HG03354 (cell line): ENCODE results near the gene SCN1A.
"Not testable (repeated sequence)": the region's sequence is repeated elsewhere in the genome, so short reads cannot be mapped to it uniquely, and the experiment has no call there.

Experiments used
- ATAC-seq: cut with Tn5 transposase; IDR thresholded peaks from one replicate; pipeline ENCODE4 v1.9.1; 2021; ENCODE audit warnings: mild to moderate bottlenecking; ENCODE audit not compliant: unreplicated experiment, poor library complexity, severe bottlenecking

Gene SCN1A

DNA sequence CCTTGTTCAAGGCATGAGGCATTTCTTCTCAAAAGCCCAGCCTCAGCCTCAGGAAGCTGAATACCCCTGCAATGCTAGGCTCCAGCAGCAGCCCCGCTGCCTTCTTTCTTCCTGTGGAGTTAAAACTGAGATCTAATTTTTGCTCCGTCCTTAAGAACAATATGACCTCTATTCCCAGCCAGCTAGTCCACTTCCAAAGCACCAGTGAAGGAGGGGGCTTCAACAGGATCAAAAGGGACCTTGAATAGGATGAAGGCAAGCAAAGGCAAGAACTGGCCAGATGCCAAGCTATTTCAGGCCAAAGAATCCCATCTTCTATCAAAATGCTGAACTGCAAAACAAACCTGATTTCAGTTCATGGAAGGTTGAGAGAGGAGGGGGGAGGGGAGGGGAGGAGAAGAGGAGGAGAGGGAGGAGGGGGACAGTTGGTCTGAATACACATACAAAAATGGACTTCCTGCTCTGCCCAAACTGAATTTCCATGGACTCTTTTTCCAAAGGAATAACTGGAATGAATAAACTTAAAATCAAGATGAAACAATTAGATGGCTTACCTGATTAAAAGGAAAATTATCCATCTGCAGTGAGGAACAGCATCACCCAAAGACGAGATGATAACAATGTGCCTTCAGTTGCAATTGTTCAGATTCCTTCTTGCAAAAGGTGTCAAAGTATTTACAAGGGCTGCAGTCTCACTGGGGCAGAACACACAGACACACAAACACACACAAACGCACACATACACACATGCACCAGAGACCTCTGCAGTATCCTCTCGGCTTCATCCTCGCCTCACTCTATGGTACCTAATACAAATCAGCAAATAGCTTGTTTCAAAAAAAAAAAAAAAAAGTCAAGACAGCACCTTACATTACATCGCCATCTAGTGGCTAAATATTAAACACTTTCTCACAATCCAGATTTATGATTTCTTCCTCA, at the start of gene SCN1A:
SCN1A (minus strand) TSS at position 804 of the 939 bp plus-strand sequence. CDS start 54,399 bp downstream, outside the sequence.
- peak; percentile 70 for ATAC-seq

DNA sequence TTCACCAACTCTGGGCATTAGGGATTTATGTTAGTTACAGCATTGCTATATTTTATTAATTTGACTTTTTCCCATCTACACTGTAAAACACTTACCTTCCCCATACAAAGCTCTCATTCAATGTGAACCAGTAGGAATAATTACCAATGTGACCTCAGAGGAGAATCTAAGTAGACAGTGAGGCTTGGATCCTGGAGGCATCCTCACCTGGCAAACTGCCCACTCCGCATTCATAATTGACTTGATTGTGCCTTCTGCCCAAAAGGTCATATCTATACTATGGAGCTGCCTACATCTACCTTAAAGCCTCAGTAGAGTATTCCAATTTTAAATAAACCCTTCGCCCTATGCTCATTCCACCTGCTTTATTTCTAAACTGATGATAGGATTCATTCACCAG, 45.4 kb upstream of the SCN1A start:
- no peak for ATAC-seq

DNA sequence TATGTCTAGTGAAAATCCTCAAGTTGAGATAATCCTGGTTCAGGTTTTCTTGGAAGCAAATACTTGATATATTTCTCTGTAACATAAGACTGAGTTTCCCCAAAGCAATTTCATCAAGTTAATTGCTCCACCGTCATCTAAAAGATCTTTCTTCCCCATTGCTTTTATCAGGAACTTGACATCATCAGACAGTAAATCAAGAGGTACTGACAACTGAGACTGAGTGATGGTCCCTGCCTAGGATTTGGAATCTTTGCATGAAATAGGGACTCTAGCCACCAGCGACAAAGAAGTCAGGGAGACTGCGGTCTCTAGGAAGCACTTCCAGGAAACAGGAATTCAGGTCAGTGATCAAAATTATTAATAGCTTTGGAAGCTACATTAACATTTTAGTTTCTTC, 43.4 kb upstream of the SCN1A start:
- ATAC-seq: no peak

DNA sequence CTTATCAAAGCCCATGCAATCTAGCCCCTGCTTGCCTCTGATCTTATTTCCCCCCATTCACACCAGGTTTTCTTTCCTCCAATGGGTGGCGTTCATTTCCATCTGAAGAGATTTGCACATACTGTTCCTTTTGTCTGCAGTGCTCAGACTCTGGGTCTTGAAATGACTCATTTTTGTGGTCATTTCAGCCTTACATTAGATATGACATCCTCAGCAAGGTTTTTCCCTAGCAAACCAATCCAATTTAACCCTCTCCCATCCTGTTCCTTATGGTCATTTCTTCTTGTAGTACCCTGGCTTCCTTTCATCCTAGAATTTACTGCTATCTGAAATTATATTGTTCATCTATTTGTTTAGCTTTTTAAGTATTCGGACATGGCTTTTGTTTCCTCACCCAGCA, 42.5 kb upstream of the SCN1A start:
- ATAC-seq: peak; percentile 75

DNA sequence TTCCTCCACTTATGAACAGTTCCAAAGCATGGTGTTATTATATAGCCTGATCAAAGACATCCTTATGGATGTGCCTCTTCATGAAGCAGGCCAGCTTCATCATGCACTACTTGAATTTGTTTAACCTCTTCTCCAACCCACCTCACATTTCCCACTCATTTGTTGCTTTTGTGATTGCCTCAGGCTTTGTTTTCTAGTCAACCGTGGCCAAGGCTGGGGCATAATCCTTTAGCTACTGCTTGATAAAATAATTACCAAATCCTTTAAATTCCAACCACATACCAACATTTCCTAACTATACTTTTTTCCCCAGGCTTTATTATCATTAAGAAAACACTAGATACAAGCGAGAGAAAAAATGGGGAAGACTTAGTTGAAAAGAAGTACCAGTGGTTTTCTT, 39.6 kb upstream of the SCN1A start:
- no peak for ATAC-seq

DNA sequence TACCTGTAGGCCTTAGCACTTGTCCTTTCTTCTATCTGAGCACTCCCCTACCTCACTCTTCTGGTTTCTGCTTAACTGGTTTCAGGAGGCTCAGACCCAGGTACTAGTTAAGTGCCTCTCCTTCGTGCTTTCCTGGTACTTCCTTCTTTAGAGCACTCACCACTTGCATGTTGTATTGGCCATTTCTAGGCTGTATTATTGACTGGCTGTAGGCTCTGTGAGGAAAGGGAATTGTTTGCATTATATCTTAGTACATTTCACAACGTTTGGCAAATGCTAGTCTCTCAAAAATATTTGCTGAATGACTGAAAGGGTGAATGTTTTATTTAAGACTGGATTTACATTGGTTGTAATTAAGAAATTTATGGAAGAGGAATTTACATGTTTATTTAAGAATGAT, 36.0 kb upstream of the SCN1A start:
- ATAC-seq: no peak

DNA sequence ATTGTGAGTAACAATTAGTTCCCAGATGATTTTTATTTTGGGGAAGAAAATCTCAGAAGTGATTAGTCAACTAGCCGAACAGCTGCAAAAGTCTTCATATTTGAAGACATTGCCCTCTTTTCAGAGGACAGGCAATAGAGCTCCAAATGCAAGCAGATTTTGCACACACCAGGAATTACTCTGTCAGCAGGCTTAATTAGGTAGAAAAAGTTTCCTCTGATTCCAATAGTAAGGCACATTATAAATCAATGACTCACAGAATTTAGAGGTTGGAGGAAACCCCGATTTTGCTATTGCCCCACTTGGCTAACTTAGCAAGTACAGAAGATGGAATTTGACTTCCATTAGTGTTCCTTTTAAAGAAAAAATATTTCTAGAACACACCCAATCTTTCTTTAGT, 30.7 kb upstream of the SCN1A start:
- no peak for ATAC-seq

DNA sequence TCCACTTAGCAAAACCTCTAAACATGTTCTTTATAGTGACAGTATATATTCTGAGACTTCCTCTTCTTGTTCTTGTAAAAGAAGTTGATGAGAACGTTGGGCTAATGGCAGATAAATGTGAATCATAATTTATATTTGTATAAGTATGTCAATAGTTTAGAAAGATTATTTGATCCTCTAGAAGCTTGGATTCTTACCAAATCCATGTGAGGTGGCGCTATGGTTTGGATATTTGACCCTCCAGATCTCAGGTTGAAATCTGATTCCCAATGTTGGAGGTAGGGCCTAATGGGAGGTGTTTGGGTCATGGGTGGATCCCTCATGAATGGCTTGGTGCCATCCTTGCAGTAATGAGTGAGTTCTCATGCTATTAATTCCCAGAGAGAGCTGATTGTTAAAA, 29.8 kb upstream of the SCN1A start:
- no peak for ATAC-seq

DNA sequence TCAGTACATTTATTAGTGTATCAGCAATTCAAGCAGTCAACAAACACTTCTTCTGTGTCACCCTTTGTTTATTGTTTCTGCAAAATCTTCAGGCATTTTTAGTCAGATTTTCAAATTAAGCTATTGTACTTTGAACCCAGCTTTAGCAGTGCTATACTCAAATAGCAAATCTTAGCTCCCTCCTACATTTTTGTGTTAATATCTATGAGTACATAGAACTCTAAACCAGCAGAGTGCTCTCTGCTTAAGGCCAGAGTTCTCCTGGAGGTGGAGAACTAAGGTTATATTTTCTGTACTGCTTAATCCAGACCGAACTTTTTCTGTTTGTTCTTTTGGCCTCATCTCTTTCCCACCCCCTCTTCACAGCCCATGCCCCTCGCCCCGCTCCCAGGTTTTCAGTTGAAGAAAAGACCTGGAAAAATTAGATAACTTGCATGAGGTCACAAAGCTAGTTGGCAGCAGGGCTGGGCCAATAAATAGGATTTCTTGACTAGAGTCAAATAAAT, 29.2 kb upstream of the SCN1A start:
- no peak for ATAC-seq

DNA sequence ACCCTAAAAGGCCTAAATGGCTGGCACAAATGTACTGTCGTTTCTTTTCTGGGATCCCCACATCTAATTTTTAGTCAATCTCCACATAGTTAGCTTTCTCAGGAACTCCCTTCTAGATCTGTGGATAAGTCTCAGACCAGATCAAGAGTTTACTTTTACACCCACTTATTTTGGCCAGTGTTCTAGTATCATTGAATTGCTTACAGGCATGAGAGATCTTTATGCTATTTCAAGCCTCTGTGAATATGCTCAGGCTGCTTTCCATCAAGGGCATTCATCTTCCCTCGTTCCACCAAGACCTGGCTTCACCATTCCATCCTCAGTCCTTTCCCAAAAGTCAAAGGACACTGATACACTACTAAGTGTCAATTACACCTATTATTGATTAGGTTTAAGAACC, 27.8 kb upstream of the SCN1A start:
- ATAC-seq: no peak

DNA sequence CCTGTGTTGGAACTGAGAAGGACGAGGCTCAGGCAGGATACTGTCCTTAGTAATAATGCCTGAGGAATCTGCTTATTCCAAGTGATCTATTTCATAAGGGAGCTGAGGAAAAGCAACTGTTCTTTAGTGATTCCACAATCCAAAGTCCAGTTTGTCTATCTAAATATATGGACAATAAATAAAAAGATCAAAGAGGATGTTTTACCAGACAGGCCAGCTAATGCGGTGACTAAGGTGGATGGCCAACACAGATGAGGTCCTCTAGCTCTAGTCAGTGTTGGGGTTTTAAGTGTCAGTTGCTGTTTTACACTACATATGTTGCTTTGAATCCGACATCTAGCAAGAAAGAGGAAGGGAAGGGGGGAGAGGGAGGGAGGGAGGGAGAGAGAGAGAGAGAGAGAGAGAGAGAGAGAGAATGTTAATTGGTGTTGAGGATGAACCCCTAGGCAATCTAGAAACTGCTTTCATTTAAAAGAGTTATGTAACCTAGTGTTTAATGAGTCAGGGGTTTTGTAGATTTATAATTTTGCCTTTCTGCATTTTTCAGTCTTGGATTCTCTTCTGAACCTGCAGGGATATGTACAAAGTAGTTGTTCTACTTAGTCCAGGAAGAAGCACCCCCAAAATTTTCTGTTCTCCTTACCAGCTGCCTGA, 27.0 kb upstream of the SCN1A start:
- no peak for ATAC-seq

DNA sequence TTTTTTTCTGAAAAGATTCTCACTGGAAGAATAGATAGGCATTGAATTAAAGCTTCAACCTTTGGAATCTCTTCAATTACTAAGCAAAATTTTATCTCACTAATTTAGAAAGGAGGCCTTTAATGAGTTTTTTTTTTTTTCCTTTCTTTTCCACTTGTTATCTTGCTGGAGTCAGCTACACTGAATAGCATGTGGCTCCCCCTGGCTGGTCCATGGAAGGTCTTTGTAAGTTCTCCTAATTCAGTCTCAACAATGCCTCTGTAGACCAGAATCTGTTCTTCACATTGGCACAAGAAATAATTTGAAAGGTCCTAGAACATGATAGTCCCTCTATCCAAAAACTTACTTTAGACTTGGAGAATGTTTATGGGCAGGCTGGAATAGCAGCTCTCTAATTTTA, 24.2 kb upstream of the SCN1A start:
- no peak for ATAC-seq

DNA sequence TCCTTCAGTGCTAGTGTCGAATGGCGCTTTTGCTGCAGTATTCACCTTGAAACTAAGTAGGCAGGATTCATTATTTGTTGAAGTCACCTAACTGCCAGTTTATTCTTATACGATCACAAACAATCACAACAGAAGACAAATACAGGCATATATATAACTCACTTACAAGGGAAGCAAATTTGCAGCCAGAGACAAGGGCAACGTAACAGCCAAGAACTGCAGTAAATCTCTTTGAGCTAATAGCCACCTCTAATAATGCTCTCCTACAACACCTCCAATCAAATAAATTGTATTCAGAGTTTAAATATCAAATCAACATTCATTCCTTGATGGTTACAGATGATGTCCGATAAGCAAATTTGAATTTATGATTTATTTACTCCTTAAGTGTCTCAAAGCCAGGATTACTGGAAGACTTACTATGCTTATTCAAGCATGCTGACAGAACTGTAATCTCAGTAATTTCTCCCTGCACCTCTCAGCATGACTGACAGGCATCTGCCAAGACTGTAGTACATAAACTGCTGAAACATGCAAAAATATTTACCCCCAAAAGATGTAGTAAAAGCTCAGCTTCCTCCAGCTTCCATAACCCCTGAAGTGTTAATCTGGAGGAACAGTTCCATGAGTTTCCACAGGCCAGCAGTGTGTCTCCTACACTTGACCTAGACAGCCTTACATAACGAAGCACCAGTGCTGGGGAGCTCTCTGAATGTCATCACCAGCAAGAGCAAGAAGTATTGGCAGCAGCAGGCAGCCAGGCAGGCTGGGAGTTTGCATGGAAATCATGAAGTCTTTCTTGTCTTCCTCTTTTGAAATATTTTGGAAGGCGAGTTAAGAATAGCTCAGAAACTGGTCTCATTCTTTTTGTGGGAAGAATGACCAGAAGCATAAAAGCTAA, 20.9 kb upstream of the SCN1A start:
- ATAC-seq: no peak

DNA sequence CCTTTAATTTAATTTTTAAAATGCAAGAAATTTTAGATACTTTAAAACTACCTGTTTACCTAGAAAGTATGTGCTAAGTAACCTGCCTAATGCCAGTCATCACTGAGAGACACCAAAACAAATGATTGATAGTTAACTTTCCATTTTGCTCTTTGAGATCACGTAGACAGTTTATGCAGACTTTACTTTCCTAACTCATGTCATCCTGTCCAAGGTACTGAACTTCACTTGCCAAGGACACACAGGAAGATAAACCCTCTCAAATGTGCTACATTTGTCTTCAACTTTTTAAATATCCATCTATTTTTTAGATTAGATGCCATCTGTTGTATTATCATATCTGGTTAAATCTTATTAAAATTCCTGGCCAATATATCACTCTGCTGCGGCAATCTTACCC, 20.1 kb upstream of the SCN1A start:
- no peak for ATAC-seq

DNA sequence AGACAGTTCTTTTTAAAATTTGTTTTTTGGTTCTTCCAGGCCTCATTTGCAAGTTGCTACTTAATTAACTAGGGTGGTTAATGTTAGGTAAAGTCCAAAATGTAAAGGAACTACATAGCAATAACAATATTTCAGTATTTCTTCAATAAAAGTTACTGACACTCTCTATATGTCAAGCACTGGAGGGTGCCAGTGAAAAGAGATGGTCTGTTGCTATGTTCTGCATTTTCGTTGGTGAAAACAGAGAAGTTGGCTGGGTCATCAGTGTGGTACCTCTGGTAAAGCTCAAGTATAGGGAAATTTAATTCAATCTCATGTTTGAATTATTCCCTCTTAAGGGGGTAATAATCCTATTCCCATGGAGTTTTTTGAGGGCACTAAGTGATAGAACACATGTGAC, 16.3 kb upstream of the SCN1A start:
- ATAC-seq: no peak

DNA sequence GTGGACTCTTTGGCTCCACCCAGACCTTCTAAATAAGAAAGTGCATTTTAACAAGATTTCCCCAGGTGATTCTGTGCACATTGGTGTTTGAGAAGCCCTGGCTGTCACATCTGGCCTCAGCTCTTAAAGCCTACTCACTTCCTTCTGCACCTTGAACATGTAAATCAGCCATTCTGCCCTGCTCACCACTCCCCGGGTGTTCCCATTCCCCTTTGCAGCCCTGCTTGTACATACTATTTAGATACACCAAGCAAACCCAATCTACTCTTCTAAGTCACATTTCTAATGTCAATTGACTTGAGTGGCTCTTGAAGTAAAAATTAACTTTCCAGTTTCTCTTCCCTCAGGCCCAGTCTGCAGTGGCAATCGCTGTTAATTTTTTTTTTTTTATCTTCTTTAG, 13.1 kb upstream of the SCN1A start:
- no peak for ATAC-seq

DNA sequence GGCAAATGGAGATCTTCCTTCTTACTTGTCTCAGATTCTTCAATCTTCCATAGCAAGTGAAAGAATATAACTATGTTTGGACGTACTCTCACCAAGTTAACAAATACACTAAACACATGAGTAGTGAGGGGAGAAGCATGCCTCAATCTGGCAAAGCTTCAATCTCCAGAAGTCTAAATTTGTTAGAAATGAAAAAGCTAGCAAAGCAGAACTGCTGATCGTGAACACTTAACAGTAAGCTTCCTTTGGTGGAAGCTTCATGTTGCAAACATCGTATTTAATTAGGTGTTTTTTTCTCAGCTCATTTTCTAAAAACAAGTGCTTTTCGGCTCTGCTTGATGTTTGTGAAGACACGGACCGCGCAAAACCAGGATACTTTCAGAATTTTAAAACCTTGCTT, 12.7 kb upstream of the SCN1A start:
- no peak for ATAC-seq

DNA sequence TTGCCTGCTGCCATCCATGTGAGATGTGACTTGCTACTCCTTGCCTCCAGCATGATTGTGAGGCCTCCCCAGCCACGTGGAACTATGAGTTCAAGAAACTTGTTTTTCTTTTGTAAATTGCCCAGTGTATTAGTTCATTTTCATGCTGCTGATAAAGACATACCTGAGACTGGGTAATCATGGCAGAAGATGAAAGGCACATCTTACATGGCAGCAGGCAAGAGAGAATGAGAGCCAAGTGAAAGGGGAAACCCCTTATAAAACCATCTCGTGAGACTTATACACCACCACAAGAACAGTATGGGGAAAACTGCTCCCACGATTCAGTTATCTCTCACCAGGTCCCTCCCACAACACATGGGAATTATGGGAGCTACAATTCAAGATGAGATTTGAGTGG, 11.7 kb upstream of the SCN1A start:
- ATAC-seq: not testable (repeated sequence)

DNA sequence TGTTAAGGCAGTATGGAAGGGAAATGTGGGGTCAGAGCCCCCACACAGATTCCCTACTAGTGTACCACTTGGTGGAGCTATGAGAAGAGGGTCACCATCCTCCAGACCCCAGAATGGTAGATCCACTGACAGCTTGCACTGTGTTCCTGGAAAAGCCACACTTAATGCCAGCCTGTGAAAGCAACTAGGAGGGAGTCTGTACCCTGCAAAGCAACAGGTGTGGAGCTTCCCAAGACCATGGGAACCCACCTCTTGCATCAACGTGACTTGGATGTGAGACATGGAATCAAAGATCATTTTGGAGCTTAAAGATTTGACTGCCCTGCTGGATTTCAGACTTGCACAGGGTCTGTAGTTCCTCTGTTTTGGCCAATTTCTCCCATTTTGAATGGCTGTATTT, 10.8 kb upstream of the SCN1A start:
- ATAC-seq: no peak

DNA sequence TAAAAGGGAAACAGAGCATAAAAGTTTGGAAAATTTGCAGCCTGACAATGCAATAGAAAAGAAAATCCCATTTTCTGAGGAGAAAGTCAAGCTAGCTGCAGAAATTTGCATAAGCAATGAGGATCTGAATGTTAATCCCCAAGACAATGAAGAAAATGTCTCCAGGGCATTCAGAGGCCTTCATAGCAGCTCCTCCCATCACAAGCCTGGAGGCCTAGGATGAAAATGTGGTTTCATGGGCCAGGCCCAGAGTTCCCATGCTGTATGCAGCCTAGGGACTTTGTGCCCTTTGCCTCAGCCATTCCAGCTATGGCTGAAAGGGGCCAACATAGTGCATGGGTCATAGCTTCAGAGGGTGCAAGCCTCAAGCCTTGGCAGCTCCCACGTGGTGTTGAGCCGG, 10.3 kb upstream of the SCN1A start:
- no peak for ATAC-seq
